Globus pallidus (tissue), 1 donor: ENCODE measurements around the gene ADSS1.

Source experiments
- DNase-seq: peaks from one replicate; pipeline ENCODE4 v3.0.0-alpha.2; 2015; ENCODE audit warnings: low spot score

Gene ADSS1

GRCh38 chr14:104687601-104688504, 36.2 kb upstream of the ADSS1 start:
- no peak for DNase-seq

- no peak for DNase-seq
Measured at GRCh38 chr14:104688505-104689108, 35.4 kb upstream of the ADSS1 start.

- peak; percentile 83 for DNase-seq
Measured at GRCh38 chr14:104689109-104689880, 34.7 kb upstream of the ADSS1 start, which contains the start of gene INF2. Gene INF2, plus strand, starts transcription at chr14:104689618. Its CDS starts 11,748 bp downstream, at chr14:104701366.

- DNase-seq: no peak
Measured at GRCh38 chr14:104689881-104690711, 33.9 kb upstream of the ADSS1 start.

- DNase-seq: no peak
Measured at GRCh38 chr14:104690861-104691455, 33.1 kb upstream of the ADSS1 start.

- no peak for DNase-seq
Measured at GRCh38 chr14:104691546-104692260, 32.3 kb upstream of the ADSS1 start.

GRCh38 chr14:104692261-104692938, 31.6 kb upstream of the ADSS1 start:
- no peak for DNase-seq

- DNase-seq: no peak
Measured at GRCh38 chr14:104692939-104693315, 31.1 kb upstream of the ADSS1 start.

GRCh38 chr14:104693482-104694431, 30.3 kb upstream of the ADSS1 start:
- peak; percentile 77 for DNase-seq

GRCh38 chr14:104694475-104694950, 29.5 kb upstream of the ADSS1 start:
- peak; percentile 95 for DNase-seq

GRCh38 chr14:104694991-104695659, 28.9 kb upstream of the ADSS1 start:
- no peak for DNase-seq

- no peak for DNase-seq
Measured at GRCh38 chr14:104695660-104696000, 28.4 kb upstream of the ADSS1 start.

GRCh38 chr14:104696671-104697316, 27.2 kb upstream of the ADSS1 start:
- no peak for DNase-seq

- no peak for DNase-seq
Measured at GRCh38 chr14:104697317-104697703, 26.7 kb upstream of the ADSS1 start.

- DNase-seq: no peak
Measured at GRCh38 chr14:104697892-104698583, 26.0 kb upstream of the ADSS1 start.

GRCh38 chr14:104698688-104699425, 25.2 kb upstream of the ADSS1 start:
- DNase-seq: no peak

GRCh38 chr14:104699426-104699748, 24.6 kb upstream of the ADSS1 start:
- DNase-seq: no peak
